SU-DHL-6 (cell line): ENCODE data around the gene RBM43.

ENCODE experiments used
- CTCF ChIP-seq: fragments of 200-600 bp; sonication (generic); IDR thresholded peaks from one replicate; pipeline ENCODE4 v1.5.1; 2017; ENCODE audit warnings: antibody characterized with exemption, mild to moderate bottlenecking, low read length, moderate library complexity; ENCODE audit not compliant: insufficient read depth, poor library complexity, severe bottlenecking
- EZH2phosphoT487 ChIP-seq: fragments of 200-600 bp; sonication (generic), shearing (Covaris generic); conservative IDR thresholded peaks from 2 replicates; pipeline ENCODE4 v1.6.1; 2018; ENCODE audit warnings: mild to moderate bottlenecking, antibody characterized with exemption, low read length, moderate library complexity, mixed read lengths

- TF ChIP-seq CTCF (no peak), EZH2phosphoT487 (no peak)
These were observed 43.5 kb upstream of the RBM43 start for GRCh38 chr2:151305129-151305691.
